Colon (tissue), 2 donors: ENCODE results near the gene PRICKLE2.

Source experiments
- FAIRE-seq: peaks from 2 replicates; lab custom pipeline; 2012; peaks lifted over from hg19 to GRCh38; lab: Jason Lieb, UNC
- donor health status: control.
- donor health status: control.

PRICKLE2 gene

DNA sequence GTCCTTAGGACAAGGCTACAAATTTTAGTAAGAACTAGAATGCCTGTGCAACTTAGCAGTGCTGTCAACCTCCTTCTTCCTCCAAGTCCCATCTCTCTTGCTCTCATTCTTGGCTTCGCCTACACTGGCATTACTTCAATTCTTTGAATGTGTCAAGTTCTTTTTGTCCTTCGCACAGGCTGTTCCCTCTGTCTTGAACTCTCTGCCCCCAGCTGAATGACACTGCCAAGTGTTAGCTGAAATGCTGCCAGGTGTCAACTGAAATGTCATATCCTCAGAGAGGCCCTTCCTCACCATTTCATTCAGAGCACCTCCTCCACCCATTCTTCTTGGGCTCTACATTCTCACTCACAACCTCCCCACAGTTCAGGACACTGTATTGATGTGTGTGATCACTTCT, 153.1 kb downstream of the PRICKLE2 start:
- FAIRE-seq: no peak

DNA sequence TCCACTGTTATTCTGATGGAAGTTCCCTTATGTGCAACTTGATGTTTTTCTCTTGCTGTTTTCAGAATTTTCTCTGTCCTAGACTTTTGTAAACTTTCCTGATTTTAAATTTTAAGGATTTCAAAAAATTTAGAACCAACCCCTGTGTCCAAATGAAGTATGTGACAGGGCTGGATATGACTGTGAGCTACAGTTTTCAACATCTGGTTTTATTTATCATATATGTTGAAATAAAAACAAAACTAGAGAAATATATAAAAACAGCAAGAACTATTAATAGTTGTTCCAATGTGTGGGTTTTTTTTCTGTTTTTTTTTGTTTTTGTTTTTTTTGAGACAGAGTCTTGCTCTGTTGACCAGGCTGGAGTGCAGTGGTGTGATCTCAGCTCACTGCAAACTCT, 154.6 kb downstream of the PRICKLE2 start:
- no peak for FAIRE-seq

GRCh38 chr3:64067506-64068346, 157.5 kb downstream of the PRICKLE2 start:
- no peak for FAIRE-seq

- no peak for FAIRE-seq
Observed at GRCh38 chr3:64064804-64065203, 160.5 kb downstream of the PRICKLE2 start.

DNA sequence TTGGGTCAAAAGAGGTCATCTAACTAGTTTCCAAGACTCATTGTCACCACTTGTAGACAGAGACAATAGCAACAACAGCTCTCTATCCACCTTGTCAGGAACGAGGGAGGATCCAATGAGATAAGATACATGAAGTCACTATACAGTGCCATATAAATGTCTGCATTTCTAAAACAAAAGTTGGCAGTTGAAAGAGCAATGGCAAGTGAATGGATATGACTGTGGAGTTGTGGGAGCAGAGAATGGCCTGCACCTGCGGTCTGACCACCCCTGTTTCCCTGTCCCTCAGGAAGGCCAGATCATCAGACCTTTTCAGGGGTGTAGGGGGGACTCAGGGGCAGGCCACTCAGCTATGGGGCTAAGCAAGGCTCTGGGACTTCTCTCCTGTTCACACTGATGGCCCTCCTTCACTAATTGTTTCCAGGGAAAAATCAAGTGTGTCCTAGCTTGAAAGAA, 161.3 kb downstream of the PRICKLE2 start:
- no peak for FAIRE-seq

DNA sequence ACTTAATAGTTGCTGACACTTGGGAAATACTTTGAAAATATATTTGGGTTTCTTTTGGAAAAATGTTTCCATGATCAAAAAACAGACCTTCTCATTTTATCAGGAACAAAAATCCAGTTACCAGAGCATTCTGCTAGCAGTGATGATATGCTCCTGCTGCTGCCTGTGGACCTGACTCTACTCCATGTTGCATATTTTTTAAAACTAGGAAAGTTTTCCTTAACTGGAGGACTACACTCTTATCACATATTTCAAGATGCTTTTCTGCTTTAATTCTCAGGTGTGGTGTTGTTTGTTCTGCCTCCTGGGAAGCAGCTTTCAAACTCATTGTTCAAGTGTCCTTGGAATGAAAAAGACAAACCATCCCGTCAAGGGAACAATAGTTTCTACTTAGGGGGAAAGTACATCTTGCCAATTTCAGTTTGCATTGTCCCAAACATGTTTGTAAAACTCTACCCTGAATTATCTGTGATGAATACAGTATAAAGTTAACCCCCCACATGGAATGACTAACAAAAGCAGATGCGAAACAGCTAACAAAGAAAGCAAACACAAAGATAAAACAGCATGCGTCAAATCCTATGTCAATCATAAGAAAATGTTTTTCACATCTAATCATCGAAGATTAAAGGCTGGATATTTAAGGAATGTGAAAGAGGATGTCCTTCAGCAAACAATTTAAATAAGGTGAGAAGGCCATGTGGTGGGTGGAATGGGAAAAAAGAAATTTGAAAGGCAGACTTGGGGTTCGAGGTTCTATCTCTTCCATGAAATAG, 161.9 kb downstream of the PRICKLE2 start:
- FAIRE-seq: no peak

GRCh38 chr3:64061628-64062027, 163.6 kb downstream of the PRICKLE2 start:
- no peak for FAIRE-seq

DNA sequence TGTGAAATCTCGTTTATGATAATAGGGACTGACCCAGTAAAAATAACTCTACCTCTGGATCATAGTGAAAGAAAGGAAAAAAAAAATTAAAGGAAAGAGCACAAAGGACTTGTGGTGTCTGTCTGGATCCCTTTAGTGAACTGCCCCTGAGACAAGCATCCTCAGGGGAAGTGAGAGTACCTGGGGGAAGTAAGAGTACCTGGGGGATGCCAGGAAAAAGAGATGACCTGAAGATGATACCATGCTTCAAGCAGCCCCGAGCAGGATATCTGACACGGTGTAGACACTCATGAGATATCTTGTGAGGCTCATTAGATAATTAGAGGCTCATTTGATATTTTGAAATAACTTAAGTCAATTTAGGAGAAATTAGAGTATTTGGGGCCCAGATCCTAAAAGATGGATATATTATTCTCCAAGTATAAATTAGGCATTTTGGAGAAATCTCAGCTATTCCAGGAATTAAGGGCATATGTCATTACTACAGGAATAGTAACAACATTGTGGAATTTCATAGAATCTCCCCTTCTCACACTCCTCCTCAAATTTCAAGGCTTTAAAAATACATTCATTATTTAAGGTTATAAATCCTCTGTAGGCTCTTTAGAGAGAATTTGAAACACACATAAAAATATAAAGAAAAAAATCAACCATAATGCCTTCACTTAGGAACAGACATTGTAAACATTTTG, 165.6 kb downstream of the PRICKLE2 start:
- no peak for FAIRE-seq

- FAIRE-seq: no peak
Observed at GRCh38 chr3:64058566-64058965, 166.7 kb downstream of the PRICKLE2 start.

- no peak for FAIRE-seq
Observed at GRCh38 chr3:64057231-64057630, 168.0 kb downstream of the PRICKLE2 start.

GRCh38 chr3:64056606-64057180, 168.6 kb downstream of the PRICKLE2 start:
- no peak for FAIRE-seq

GRCh38 chr3:64055076-64055475, 170.2 kb downstream of the PRICKLE2 start:
- FAIRE-seq: no peak

DNA sequence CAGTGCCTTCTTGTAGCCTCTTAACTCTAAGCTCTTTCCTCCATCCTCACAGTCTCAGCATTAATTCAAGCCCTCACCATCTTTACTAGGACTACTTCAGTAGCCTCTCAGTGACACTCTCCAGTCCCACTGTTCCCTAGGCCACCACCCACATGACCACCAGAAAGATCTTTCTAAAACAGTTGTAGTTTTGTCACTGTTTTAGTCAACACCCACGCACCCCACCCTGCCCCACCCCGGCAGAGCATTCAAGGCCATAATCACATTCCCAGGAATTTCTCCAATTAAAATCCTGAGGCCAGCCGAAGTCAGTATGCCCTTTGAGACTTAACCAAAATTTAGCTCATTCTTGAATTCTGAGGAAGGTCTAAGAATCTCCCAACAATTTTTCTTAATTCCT, 170.8 kb downstream of the PRICKLE2 start:
- no peak for FAIRE-seq

GRCh38 chr3:64053581-64053980, 171.7 kb downstream of the PRICKLE2 start:
- FAIRE-seq: no peak

DNA sequence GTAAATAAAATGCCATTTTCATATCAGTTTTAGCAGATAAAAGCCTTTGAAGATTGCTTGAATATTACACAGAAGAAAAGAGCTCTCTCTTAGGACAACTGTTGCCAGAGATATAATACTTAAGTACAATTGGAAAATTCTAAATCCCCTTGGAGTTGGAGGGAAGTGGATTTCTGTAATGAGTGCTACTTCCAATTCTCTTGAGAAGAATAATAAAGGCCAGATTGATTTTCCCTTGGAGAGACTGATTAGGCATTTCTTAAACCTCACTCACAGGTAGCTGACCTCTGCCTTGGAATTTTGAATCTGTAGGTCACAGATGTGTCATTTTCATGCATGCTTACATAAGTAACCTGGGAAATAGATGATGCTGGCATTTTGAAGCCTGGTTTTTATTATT, 172.1 kb downstream of the PRICKLE2 start:
- no peak for FAIRE-seq

GRCh38 chr3:64049832-64050231, 175.4 kb downstream of the PRICKLE2 start:
- FAIRE-seq: no peak

- no peak for FAIRE-seq
Observed at GRCh38 chr3:64049136-64049535, 176.1 kb downstream of the PRICKLE2 start.

GRCh38 chr3:64048631-64049061, 176.6 kb downstream of the PRICKLE2 start:
- no peak for FAIRE-seq

- FAIRE-seq: no peak
Observed at GRCh38 chr3:64047787-64048186, 177.5 kb downstream of the PRICKLE2 start.

GRCh38 chr3:64046996-64047594, 178.2 kb downstream of the PRICKLE2 start:
- FAIRE-seq: no peak

GRCh38 chr3:64046592-64046991, 178.7 kb downstream of the PRICKLE2 start:
- FAIRE-seq: no peak

GRCh38 chr3:64042952-64043351, 182.3 kb downstream of the PRICKLE2 start:
- no peak for FAIRE-seq
